Right ventricle myocardium inferior (tissue), 1 donor: Measurements from ENCODE around the gene ZNF521. TPM values are rescaled to one million over a fixed set of nuclear protein-coding genes. Genes with fewer than 3 reads are reported as not detected.

Source experiments
- ATAC-seq: fragments of 200-7000 bp; cut with Tn5 transposase; one replicate; pipeline ENCODE4 v1.9.1; 2020; ENCODE audit warnings: mild to moderate bottlenecking, moderate library complexity
- DNase-seq: peaks from one replicate; pipeline ENCODE4 v3.0.0; 2021; ENCODE audit errors: missing footprints
- intact Hi-C: fragments of 100-400 bp; cut with DNase I; formaldehyde crosslinking; loops from one replicate; pipeline ENCODE4 v1.11.0; 2022
- total RNA-seq: library from RNA; stranded (reverse); fragmentation: NEBNext Ultra II Directional; extraction: Animal tissue kit (Norgen Biotek cat#: 25700); gene quantifications from one replicate; pipeline ENCODE4 v1.2.1, GENCODE V29; 2021
- donor health status: DM: no; HTN: yes; CAD: no; lungs with severe emphysema.

ZNF521 gene
- total RNA-seq, 1 donor from 2014 or later: 29.6 TPM

DNA sequence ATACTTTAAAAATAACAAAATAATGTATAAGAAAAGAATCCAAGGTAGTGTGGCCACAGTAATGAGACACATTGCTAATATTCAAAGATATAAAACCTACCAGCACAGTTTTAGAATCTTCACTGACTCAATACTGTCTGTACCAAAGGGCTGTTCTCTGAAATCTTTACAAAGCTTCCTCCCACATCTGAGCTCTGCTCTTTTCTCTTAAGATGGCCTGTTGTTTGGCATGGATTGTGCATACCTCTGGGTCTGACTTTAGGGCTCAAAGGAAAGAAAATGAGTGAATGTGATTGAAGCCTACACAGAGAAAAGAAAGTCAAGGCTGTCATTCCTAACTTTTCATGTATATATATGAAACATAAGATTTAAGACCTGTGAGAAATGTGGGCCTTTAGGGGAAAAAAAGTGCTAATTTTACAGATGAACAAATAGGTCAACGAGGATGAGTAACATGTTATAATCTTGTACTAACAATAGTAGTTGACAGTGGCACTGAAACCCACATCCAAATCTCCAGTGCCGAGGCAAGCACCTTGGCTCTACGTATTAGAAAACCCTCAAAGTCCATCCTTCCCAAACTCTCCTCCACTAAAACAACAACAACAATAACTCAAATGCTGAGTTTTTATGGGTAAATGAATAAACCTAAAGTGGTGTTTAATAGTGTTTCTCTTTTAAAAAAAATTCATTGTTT is 114.2 kb downstream of the ZNF521 start:
- intact Hi-C loops: no loop called here
- no peak for ATAC-seq

DNA sequence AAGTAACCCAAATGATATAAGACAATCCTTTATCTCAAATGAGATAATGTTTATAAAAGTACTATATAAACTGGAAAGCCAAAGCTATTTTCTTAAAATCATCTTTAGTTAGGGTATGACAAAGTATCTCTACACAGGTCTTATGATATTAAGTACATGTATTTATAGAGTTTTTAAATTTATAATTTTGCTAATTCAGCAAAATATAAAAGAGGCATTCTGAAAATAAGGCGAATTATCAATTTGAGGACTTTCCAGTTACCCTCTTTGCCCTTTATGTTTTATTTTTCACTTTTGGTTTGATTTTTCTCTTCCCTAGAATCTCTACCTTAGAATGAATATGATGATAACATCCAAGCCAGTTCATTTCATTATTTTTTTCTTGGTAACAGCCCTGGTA is 115.2 kb downstream of the ZNF521 start:
- intact Hi-C loops: no loop called here
- ATAC-seq (no peak), DNase-seq (no peak)

More for the DNA sequence above, 114.2 kb downstream of the ZNF521 start:
- no peak for DNase-seq

DNA sequence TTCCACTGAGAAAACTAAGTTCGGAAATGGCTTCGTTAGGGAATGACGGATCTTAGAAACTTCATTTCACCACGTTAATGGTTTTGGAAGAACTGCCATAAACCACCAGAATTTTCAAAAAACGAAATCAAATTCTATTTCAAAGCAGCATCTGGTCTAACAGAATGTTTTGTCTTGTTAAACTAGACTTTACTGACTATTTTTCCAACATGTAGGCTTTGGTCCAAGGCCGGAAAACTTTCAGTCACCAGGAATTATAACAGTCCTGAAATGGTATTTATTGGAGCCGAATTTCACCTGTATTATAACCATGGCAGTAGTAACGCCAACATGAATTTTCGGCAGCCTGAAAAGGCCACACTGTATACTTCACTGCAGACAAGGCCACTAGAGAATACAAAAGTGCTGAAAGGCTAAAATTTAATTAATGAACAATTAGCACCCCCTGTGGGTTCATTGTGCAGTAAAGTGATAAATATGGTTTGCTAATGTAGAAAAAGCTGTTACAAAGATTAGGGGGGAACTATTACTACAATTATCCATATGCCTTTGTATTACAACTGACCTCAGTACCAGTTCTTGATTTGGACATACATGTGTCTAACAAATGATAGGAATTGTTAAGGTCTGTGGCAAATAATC is 116.4 kb downstream of the ZNF521 start:
- ATAC-seq: no peak
- no peak for DNase-seq
- intact Hi-C loops: no loop called here

DNA sequence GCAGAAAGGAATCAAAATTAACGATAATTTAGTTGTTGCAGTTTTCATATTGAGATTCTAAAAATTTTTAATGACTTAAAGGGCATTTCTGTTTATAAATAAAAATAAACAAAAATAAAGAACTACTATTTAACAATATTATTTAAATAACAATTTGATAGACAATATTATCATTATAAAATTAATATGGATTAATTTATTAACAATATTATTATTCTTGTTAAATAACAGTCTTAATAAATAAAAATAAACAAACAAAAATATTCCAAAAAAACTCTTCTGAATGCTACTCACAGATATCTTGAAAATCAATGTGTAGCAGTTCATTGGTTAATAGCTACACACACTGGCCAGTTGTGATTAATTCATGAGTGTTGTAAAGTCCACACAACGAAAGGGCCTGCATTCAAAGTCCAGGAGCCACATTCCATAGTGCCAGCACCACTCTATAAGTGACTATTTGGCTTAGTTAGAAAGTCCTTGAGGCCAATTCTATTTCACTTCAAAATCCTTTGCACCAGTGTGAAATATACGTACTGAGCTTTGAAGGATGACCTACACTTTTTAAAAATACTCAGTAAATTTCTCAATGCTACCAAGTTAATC is 117.1 kb downstream of the ZNF521 start:
- intact Hi-C loops: no loop called here
- no peak for DNase-seq
- no peak for ATAC-seq

DNA sequence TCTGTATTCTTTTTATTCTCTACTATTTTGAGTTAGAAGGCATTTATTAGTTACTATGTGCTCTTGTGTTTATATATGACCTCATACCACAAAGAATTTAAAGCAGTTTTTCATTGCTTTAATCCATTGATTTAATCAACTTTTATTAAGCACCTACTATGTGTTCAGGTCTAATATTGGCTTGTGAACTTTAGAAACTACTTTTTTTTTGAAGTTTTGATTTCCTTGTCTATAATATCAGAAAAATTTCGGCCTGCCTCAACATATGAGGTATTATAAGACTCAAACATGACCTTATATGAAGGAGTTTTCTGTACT is 117.7 kb downstream of the ZNF521 start:
- no peak for ATAC-seq
- DNase-seq: no peak
- intact Hi-C loops: no loop called here

GRCh38 chr18:25233528-25234321 is 118.2 kb downstream of the ZNF521 start:
- ATAC-seq: peak; percentile 28
- no peak for DNase-seq
- intact Hi-C loops: no loop called here

- intact Hi-C loops: loop anchor here (2.0 kb wide), 2 partner anchors 55 to 119 kb away; no protein-coding TSS in a partner anchor
- no peak for DNase-seq
- ATAC-seq: no peak
Measured at GRCh38 chr18:25231327-25231691, 120.7 kb downstream of the ZNF521 start.

DNA sequence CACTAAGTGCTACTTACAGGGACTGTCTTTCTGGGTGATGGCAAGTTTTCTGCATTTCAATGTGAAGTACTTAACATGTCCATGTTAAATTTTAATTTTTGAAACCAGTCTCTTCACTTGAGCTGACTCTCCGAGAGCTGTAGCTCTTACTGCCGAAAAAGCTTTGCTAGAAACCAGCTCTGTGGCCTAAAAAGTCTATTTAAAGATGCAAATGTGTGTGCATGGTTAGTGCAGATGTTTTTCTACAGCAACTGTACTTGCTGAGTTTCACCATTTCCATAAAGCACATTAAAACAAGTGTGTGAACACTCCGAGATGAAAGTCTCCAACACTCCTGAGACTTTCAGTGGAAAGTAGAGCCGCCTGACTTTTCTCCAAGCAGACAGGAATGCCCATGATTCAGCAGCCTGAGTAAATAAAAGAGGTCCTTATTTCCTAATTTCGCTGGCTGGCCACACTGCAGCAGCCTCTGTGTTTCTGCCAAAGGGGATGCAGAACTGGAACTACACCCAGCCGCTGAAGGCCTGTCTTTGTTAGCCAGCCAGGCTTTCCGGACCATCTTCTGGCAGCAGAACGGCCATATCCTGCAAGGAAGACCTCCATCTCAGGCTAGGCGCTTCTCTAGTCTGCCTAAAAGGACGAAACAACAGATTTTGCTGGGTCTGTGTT is 121.2 kb downstream of the ZNF521 start:
- DNase-seq (peak; percentile 73), ATAC-seq (peak; percentile 92)
- intact Hi-C loops: loop anchor here (2.0 kb wide), 2 partner anchors 56 to 120 kb away; no protein-coding TSS in a partner anchor

DNA sequence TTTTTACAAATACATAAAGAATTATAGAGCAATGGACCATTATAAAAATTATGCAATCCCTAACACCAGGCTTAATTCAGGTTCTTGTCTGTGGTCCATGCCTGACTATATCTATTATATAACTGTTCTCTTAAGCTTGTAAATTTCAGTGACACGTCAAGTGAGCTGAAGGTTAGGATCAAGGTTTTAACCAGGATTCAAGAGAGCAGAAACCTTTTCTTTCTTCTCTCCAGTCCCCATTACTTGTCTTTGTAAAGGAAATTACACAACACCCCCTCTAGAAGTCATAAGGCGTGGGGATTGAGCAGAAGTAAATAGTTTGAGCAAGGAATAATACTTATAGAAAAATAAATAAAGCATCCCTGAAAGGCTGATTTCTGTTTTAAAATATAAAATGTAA is 122.0 kb downstream of the ZNF521 start:
- ATAC-seq: no peak
- DNase-seq: no peak
- intact Hi-C loops: loop anchor here (2.0 to 10.0 kb wide), 3 partner anchors 55 to 121 kb away; no protein-coding TSS in a partner anchor

DNA sequence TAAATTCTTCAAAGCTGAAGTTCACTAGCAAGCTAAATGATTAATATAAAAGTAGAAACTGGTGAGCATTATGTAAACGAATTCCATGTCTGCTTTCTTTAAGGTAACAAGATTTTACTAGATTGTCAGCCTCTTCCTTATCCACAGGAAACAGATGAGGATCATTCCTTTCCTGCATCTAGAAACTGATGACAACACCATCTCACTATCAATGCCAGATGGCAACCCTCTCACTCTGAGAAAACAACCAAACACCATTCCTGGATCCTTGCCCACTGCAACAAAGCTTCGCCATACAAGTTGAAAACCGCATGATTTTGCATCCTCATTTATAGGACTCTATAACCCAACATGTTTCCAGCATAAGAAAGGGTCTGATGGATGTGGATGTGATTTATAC is 122.9 kb downstream of the ZNF521 start:
- DNase-seq: no peak
- no peak for ATAC-seq
- intact Hi-C loops: loop anchor here (10.0 kb wide), 1 partner anchor 54 kb away; no protein-coding TSS in a partner anchor

DNA sequence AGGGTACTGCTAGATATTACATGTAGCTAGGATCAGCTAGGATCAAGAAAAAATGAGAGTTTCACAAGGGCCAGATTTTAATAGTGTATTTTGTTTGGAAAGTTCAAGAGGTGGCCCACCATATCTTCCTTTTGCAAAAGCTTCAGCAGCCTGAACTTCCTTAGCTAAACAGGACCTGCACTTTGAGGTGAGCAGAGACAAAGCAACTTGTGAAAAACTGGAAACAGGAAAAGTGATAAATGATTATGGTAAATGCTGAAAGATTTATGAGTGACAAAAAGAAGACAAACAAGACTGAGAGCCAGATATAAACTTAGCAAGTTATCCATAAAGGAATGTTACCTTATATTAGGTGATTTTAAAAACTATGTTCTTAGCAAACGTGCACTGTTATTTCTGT is 123.6 kb downstream of the ZNF521 start:
- DNase-seq: no peak
- intact Hi-C loops: loop anchor here (10.0 kb wide), 1 partner anchor 54 kb away; no protein-coding TSS in a partner anchor
- no peak for ATAC-seq

DNA sequence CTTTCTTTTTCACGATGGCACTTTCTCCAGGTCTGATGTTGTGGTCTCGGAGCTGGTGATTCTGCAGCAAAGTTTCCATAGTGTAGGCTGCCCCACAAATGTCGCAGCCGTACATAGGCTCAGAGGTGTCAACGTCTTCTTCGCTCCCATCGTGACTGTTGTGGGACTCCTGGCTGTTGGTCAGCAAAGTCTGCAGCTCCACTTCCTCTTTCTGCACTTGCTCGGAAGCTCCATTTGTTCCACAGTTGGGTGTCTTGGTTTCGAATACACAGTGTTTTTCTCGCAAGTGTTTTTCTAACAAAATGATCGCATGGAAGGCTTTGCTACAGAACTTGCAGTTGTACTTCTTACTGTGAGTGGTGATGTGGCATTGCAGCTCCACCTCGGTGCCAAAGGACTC is 126.8 kb downstream of the ZNF521 start:
- DNase-seq (no peak), ATAC-seq (no peak)
- intact Hi-C loops: loop anchor here (10.0 kb wide), 1 partner anchor 50 kb away; no protein-coding TSS in a partner anchor

- DNase-seq (no peak), ATAC-seq (peak; percentile 55)
- intact Hi-C loops: loop anchor here (10.0 kb wide), 1 partner anchor 49 kb away; no protein-coding TSS in a partner anchor
Measured at GRCh38 chr18:25223899-25224886, 127.8 kb downstream of the ZNF521 start.

- intact Hi-C loops: loop anchor here (10.0 kb wide), 1 partner anchor 48 kb away; no protein-coding TSS in a partner anchor
- ATAC-seq (no peak), DNase-seq (no peak)
Measured at GRCh38 chr18:25223211-25223610, 128.8 kb downstream of the ZNF521 start.

- intact Hi-C loops: loop anchor here (10.0 kb wide), 1 partner anchor 48 kb away; no protein-coding TSS in a partner anchor
- ATAC-seq: no peak
- DNase-seq: no peak
Measured at GRCh38 chr18:25222648-25223047, 129.3 kb downstream of the ZNF521 start.

DNA sequence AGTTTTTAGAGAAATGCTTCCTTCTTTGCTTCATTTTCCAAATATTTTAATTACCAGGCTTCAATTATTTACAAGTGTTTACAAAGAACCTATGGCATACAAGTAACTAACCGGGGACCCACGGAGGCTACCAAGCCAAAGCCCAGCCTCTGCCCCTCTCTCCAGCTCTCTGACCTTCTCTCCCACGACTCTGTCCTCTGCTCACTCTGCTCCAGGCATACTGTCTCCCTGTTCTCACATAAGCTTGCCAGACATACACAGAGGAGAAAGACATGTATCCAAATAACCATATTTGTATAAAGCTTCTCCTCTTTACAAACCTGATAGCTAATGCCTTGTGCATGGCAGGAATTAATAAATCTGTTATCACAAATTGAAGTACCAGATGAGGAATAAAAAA is 141.3 kb downstream of the ZNF521 start:
- ATAC-seq: peak; percentile 52
- intact Hi-C loops: no loop called here
- DNase-seq: no peak

- ATAC-seq (no peak), DNase-seq (no peak)
- intact Hi-C loops: no loop called here
Measured at GRCh38 chr18:25192065-25192464, 159.9 kb downstream of the ZNF521 start.
